GM12801 (cell line): Measurements from ENCODE around the gene ZSWIM3.

Source experiments
- CTCF ChIP-seq: IDR thresholded peaks from one replicate; pipeline ENCODE4 v1.5.1; 2011; ENCODE audit warnings: control low read depth; ENCODE audit not compliant: insufficient read length; ENCODE audit errors: extremely low read depth

ZSWIM3 gene

DNA sequence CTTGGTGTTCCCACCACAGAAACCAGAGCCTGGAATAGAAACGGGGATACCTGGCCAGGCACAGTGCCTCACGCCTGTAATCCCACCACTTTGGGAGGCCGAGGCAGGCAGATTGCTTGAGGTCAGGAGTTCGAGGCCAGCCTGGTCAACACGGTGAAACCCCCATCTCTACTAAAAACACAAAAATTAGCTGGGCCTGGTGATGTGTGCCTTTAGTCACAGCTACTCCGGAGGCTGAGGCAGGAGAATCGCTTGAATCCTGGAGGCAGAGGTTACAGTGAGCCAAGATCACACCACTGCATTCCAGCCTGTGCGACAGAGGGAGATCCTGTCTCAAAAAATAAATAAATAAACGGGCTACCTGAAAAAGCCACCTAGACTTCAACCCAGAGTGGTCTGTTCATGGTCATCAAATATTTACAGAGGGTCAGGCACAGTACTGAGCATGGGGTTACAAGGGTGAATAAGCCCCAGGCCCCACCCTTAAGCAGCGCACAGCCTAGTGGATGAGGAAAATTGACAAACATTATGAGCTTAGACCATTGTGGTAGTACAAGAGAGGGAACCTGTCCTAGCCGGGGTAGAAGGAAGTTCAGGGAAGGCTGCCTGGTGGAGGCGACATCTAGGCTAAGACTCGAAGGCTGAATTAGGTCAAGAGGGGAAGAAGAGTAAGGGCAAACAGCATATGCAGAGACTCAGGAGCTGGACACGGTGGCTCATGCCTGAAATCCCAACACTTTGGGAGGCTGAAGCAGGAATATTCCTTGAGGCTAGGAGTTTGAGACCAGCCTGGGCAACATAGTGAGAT, 69.9 kb downstream of the ZSWIM3 start:
- TF ChIP-seq CTCF = no peak
